Peyer's patch (tissue), 4 donors: ENCODE data around the gene CHFR.

Experiments used
- CTCF ChIP-seq, 6 experiments: fragments of 450-650 bp in 4 of 6; fragments of 200-600 bp in 2 of 6; sonication (generic) in 1 of 6; IDR thresholded peaks; one replicate each; pipeline ENCODE4 v1.5.1; 2017 to 2019; ENCODE audit warnings: antibody characterized with exemption in 6 of 6, mild to moderate bottlenecking in 3 of 6, moderate library complexity in 1 of 6
- POLR2A ChIP-seq, 2 donors: fragments of 450-650 bp; IDR thresholded peaks; one replicate each; pipeline ENCODE4 v1.5.1; 2017; ENCODE audit warnings: antibody characterized with exemption in 2 of 2, mild to moderate bottlenecking in 2 of 2, moderate library complexity in 2 of 2

DNA sequence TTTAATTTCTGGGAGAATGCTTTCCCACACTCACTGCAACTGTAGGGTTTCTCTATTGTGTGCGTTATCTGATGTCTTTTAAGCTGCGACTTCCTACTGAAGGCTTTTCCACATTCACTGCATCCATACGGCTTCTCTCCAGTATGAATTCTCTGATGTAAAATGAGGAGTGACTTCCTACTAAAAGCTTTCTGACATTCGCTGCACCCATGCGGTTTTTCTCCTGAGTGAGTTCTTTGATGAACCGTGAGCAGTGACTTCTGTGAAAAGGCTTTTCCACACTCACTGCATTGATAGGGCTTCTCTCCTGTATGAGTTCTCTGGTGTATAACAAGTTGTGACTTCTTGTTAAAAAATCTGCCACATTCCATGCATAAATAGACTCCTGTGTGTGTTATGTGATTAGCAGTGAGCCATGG, 39.0 kb upstream of the CHFR start:
- no peak for TF ChIP-seq CTCF (IDR thresholded peaks at IDR 0.05)
- no peak for TF ChIP-seq POLR2A (IDR thresholded peaks at IDR 0.05)
